Measurements from ENCODE around the gene SNX19.
A peak's percentile ranks its signal among the peaks of the same experiment; 100 is the strongest.

Gene SNX19

DNA sequence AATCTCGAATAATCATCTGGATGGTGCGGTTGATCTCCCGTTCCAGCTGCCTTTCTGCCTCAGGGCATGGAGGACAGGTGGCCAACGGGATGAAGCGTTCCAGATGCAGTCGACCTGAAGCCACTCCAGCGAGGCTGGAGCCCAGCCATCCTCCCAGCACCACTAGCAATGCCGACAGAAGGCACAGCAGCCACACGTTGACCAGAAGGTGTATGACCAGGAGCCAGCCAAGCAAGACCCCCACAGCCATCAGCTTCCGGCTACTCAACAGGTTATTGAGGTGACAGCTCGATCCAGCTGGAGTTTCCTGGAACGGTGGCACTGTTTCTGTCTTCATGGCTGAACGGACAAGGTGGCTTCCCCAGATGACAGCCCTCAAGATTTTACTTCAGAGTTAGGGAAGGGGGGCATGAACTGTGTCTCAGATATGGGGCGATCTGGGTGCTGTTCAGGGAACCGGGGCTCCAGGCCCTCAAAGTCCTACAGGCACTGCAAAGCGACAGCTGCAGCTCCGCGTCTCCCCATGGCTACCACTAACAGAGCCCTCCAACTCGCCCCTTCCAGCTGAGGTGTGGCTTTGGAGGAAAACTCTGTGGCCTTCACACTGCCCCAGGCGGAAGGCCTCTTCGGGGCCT is 559 bp downstream of the SNX19 start:
- H3K4me3 ChIP-seq (ENCODE audit: low read depth, low read length), result peak overlapping the region; percentile 97

GRCh38 chr11:130913268-130913667 is 3.0 kb downstream of the SNX19 start:
- no peak overlapping the region for H3K4me3 ChIP-seq (ENCODE audit: low read depth, low read length)
- TF ChIP-seq, protein P1, sequence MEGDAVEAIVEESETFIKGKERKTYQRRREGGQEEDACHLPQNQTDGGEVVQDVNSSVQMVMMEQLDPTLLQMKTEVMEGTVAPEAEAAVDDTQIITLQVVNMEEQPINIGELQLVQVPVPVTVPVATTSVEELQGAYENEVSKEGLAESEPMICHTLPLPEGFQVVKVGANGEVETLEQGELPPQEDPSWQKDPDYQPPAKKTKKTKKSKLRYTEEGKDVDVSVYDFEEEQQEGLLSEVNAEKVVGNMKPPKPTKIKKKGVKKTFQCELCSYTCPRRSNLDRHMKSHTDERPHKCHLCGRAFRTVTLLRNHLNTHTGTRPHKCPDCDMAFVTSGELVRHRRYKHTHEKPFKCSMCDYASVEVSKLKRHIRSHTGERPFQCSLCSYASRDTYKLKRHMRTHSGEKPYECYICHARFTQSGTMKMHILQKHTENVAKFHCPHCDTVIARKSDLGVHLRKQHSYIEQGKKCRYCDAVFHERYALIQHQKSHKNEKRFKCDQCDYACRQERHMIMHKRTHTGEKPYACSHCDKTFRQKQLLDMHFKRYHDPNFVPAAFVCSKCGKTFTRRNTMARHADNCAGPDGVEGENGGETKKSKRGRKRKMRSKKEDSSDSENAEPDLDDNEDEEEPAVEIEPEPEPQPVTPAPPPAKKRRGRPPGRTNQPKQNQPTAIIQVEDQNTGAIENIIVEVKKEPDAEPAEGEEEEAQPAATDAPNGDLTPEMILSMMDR (IDR thresholded peaks at IDR 0.05; ENCODE audit: borderline replicate concordance, insufficient read depth, low read depth, low read length), result no peak

More for the DNA sequence above, 559 bp downstream of the SNX19 start:
- TF ChIP-seq, protein P1 (IDR thresholded peaks at IDR 0.05; ENCODE audit: borderline replicate concordance, insufficient read depth, low read depth, low read length), result no peak

DNA sequence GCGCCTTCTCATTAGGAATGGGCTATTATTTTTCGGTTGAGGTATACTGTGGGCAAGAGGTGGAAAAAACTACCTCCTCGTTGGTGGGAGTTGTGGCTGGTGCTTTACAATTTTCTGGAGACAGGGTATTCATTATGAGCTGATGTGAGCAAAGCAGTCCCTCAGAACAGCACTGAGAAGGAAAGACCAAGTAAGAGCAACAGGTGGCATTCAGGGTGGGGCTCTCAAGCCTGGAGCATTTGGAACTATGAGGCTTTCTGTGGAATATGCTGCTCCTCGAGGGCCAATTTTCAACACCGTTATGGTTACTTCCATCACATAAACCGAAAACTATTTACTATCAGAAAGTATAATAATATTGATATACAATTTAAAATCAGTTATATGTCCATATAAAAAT is 3.7 kb downstream of the SNX19 start:
- TF ChIP-seq, protein P1 (IDR thresholded peaks at IDR 0.05; ENCODE audit: borderline replicate concordance, insufficient read depth, low read depth, low read length), result no peak
- H3K4me3 ChIP-seq (ENCODE audit: low read depth, low read length), result no peak overlapping the region

GRCh38 chr11:130911306-130911705 is 5.0 kb downstream of the SNX19 start:
- H3K4me3 ChIP-seq (ENCODE audit: low read depth, low read length), result no peak overlapping the region
- TF ChIP-seq, protein P1 (IDR thresholded peaks at IDR 0.05; ENCODE audit: borderline replicate concordance, insufficient read depth, low read depth, low read length), result no peak

DNA sequence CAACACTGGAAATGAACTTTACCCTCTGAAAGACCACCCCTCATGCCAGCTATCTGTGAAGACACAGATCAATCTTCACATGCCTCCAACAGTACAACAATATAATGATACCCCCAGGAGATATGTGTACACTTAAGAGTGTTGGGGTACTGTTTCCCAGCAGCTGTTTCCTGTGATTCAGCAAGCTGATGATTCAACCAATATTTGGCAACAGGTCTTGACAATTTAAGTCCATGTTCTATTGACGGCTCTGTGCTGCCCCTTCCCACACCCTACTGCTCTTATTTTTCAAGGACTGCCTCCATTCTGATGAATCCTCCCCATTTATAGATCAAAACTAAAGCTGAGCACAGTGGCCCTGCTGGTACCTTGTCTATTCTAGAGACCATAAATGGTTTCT is 6.6 kb downstream of the SNX19 start:
- TF ChIP-seq, protein P1 (IDR thresholded peaks at IDR 0.05; ENCODE audit: borderline replicate concordance, insufficient read depth, low read depth, low read length), result no peak
- no peak overlapping the region for H3K4me3 ChIP-seq (ENCODE audit: low read depth, low read length)

- TF ChIP-seq, protein P1 (IDR thresholded peaks at IDR 0.05; ENCODE audit: borderline replicate concordance, insufficient read depth, low read depth, low read length), result no peak
- no peak overlapping the region for H3K4me3 ChIP-seq (ENCODE audit: low read depth, low read length)
Observed at GRCh38 chr11:130908770-130909625, 7.3 kb downstream of the SNX19 start.

All from GM12875 (cell line).